HG02588 (cell line): ENCODE measurements around the gene HNRNPA1.
"Not testable (repeated sequence)": the region's sequence is repeated elsewhere in the genome, so short reads cannot be mapped to it uniquely, and the experiment has no call there.

Experiments used
- ATAC-seq: cut with Tn5 transposase; IDR thresholded peaks from one replicate; pipeline ENCODE4 v1.9.1; 2021; ENCODE audit warnings: mild to moderate bottlenecking, moderate library complexity; ENCODE audit not compliant: unreplicated experiment

Gene HNRNPA1

GRCh38 chr12:54280468-54281260 is at the start of gene HNRNPA1:
Gene HNRNPA1 (plus strand): TSS chr12:54280726. CDS start chr12:54280808, 82 bp downstream.
- ATAC-seq: peak; percentile 81

GRCh38 chr12:54231269-54231668 is 49.3 kb upstream of the HNRNPA1 start:
- ATAC-seq: not testable (repeated sequence)

GRCh38 chr12:54232790-54233189 is 47.7 kb upstream of the HNRNPA1 start:
- no peak for ATAC-seq

- no peak for ATAC-seq
These were observed 42.0 kb upstream of the HNRNPA1 start for GRCh38 chr12:54238531-54238930.

- ATAC-seq: no peak
These were observed 40.9 kb upstream of the HNRNPA1 start for GRCh38 chr12:54239620-54240019.

- ATAC-seq: no peak
These were observed 40.4 kb upstream of the HNRNPA1 start for GRCh38 chr12:54240129-54240528.

- ATAC-seq: peak; percentile 55
These were observed 39.4 kb upstream of the HNRNPA1 start for GRCh38 chr12:54240971-54241588.

GRCh38 chr12:54246011-54246641 is 34.4 kb upstream of the HNRNPA1 start:
- ATAC-seq: no peak

GRCh38 chr12:54249489-54249888 is 31.0 kb upstream of the HNRNPA1 start:
- ATAC-seq: no peak

- no peak for ATAC-seq
These were observed 28.8 kb upstream of the HNRNPA1 start for GRCh38 chr12:54251667-54252284.

GRCh38 chr12:54253240-54253639 is 27.3 kb upstream of the HNRNPA1 start:
- ATAC-seq: no peak

GRCh38 chr12:54257332-54257731 is 23.2 kb upstream of the HNRNPA1 start:
- ATAC-seq: no peak

GRCh38 chr12:54258201-54258681 is 22.3 kb upstream of the HNRNPA1 start:
- ATAC-seq: no peak

- peak; percentile 69 for ATAC-seq
These were observed 21.1 kb upstream of the HNRNPA1 start for GRCh38 chr12:54259194-54260011.

- no peak for ATAC-seq
These were observed 18.6 kb upstream of the HNRNPA1 start for GRCh38 chr12:54261815-54262402.

GRCh38 chr12:54262403-54262925 is 18.1 kb upstream of the HNRNPA1 start:
- no peak for ATAC-seq

- ATAC-seq: no peak
These were observed 15.1 kb upstream of the HNRNPA1 start for GRCh38 chr12:54265364-54265812.

- no peak for ATAC-seq
These were observed 13.7 kb upstream of the HNRNPA1 start for GRCh38 chr12:54266852-54267251.

- no peak for ATAC-seq
These were observed 10.2 kb upstream of the HNRNPA1 start for GRCh38 chr12:54270345-54270744.

- ATAC-seq: no peak
These were observed 8.3 kb upstream of the HNRNPA1 start for GRCh38 chr12:54272214-54272613.
